HEK293 (cell line): ENCODE measurements around the gene PROSER3.

Experiments
- CTCF ChIA-PET: fragments of 350-600 bp; formaldehyde crosslinking; extraction: SDS; loops from one replicate; lab custom pipeline; 2021; ENCODE audit warnings: antibody characterized with exemption; lab: Yijun Ruan, JAX
- POLR2A ChIA-PET: fragments of 300-600 bp; formaldehyde crosslinking; extraction: SDS; loops from one replicate; lab custom pipeline; 2020; ENCODE audit warnings: antibody characterized with exemption, inconsistent platforms; lab: Yijun Ruan, JAX
- H3K27ac ChIP-seq: fragments of 200-500 bp; sonication (Bioruptor generic); 2 replicates; pipeline ENCODE4 v1.5.1; 2014; ENCODE audit warnings: low read depth, low read length, control low read depth, inconsistent platforms; ENCODE audit errors: extremely low read depth
- H3K36me3 ChIP-seq, 2 experiments: fragments of 200-500 bp in 1 of 2; sonication (Bioruptor generic) in 1 of 2; 1 replicate in 1 of 2; 2 replicates in 1 of 2; pipeline ENCODE4 v1.5.1; 2014 to 2017; ENCODE audit warnings: inconsistent platforms in 2 of 2, low read length in 2 of 2; ENCODE audit not compliant: control insufficient read depth in 2 of 2, insufficient read depth in 1 of 2
- H3K4me1 ChIP-seq: fragments of 200-500 bp; sonication (Bioruptor generic); 2 replicates; pipeline ENCODE4 v1.5.1; 2014; ENCODE audit warnings: mild to moderate bottlenecking, low read length, inconsistent platforms; ENCODE audit not compliant: control insufficient read depth, insufficient read depth
- H3K4me3 ChIP-seq: 2 replicates; pipeline ENCODE4 v1.5.1; 2011; ENCODE audit warnings: low read depth, mild to moderate bottlenecking, control low read depth, low read length, moderate library complexity
- H3K9me3 ChIP-seq: fragments of 200-500 bp; sonication (Bioruptor generic); 2 replicates; pipeline ENCODE4 v1.5.1; 2014; ENCODE audit warnings: low read depth, low read length, inconsistent platforms; ENCODE audit not compliant: control insufficient read depth, insufficient read depth
- GLIS1 ChIP-seq: fragments of 450-650 bp; formaldehyde crosslinking; IDR thresholded peaks from 2 replicates; pipeline ENCODE4 v1.5.1; 2016; ENCODE audit warnings: missing biosample characterization, missing genetic modification characterization
- KLF16 ChIP-seq: fragments of 450-650 bp; formaldehyde crosslinking; IDR thresholded peaks from 2 replicates; pipeline ENCODE4 v1.5.1; 2017; ENCODE audit warnings: missing biosample characterization, missing genetic modification characterization
- KLF8 ChIP-seq: fragments of 450-650 bp; formaldehyde crosslinking; IDR thresholded peaks from 2 replicates; pipeline ENCODE4 v1.5.1; 2016; ENCODE audit warnings: missing biosample characterization, missing genetic modification characterization
- SP2 ChIP-seq: fragments of 450-650 bp; formaldehyde crosslinking; IDR thresholded peaks from 2 replicates; pipeline ENCODE4 v1.5.1; 2016; ENCODE audit warnings: missing biosample characterization, missing genetic modification characterization
- SP3 ChIP-seq: fragments of 450-650 bp; formaldehyde crosslinking; IDR thresholded peaks from 2 replicates; pipeline ENCODE4 v1.5.1; 2016; ENCODE audit warnings: missing biosample characterization, missing genetic modification characterization
- ZBTB17 ChIP-seq: fragments of 450-650 bp; formaldehyde crosslinking; IDR thresholded peaks from 2 replicates; pipeline ENCODE4 v1.5.1; 2016; ENCODE audit warnings: missing biosample characterization, missing genetic modification characterization
- ZBTB20 ChIP-seq: fragments of 450-650 bp; formaldehyde crosslinking; IDR thresholded peaks from 2 replicates; pipeline ENCODE4 v1.5.1; 2016; ENCODE audit warnings: missing biosample characterization, missing genetic modification characterization
- ZBTB26 ChIP-seq: fragments of 450-650 bp; formaldehyde crosslinking; optimal IDR thresholded peaks from 2 replicates; pipeline ENCODE3; 2016; ENCODE audit warnings: missing biosample characterization, mild to moderate bottlenecking, missing genetic modification characterization
- ZBTB48 ChIP-seq: fragments of 450-650 bp; formaldehyde crosslinking; IDR thresholded peaks from 2 replicates; pipeline ENCODE4 v1.5.1; 2016; ENCODE audit warnings: missing biosample characterization, missing genetic modification characterization
- ZFHX2 ChIP-seq: fragments of 450-650 bp; formaldehyde crosslinking; conservative IDR thresholded peaks from 2 replicates; pipeline ENCODE4 v1.5.1; 2016; ENCODE audit warnings: missing biosample characterization, missing genetic modification characterization
- ZFP37 ChIP-seq: fragments of 450-650 bp; formaldehyde crosslinking; IDR thresholded peaks from 2 replicates; pipeline ENCODE4 v1.5.1; 2016; ENCODE audit warnings: missing biosample characterization, missing genetic modification characterization
- ZNF138 ChIP-seq: fragments of 450-650 bp; formaldehyde crosslinking; IDR thresholded peaks from 2 replicates; pipeline ENCODE4 v1.5.1; 2016; ENCODE audit warnings: missing biosample characterization, missing genetic modification characterization, borderline replicate concordance
- ZNF146 ChIP-seq: fragments of 450-650 bp; formaldehyde crosslinking; IDR thresholded peaks from 2 replicates; pipeline ENCODE4 v1.5.1; 2016; ENCODE audit warnings: missing biosample characterization, missing genetic modification characterization
- ZNF2 ChIP-seq: fragments of 450-650 bp; formaldehyde crosslinking; IDR thresholded peaks from 2 replicates; pipeline ENCODE4 v1.5.1; 2016; ENCODE audit warnings: missing biosample characterization, missing genetic modification characterization
- ZNF23 ChIP-seq: fragments of 450-650 bp; formaldehyde crosslinking; IDR thresholded peaks from 2 replicates; pipeline ENCODE4 v1.5.1; 2016; ENCODE audit warnings: missing biosample characterization, missing genetic modification characterization, borderline replicate concordance
- ZNF248 ChIP-seq: fragments of 450-650 bp; formaldehyde crosslinking; IDR thresholded peaks from 2 replicates; pipeline ENCODE4 v1.5.1; 2017; ENCODE audit warnings: missing biosample characterization, missing genetic modification characterization
- ZNF501 ChIP-seq: fragments of 450-650 bp; formaldehyde crosslinking; IDR thresholded peaks from 2 replicates; pipeline ENCODE4 v1.5.1; 2016; ENCODE audit warnings: missing biosample characterization, missing genetic modification characterization
- ZNF529 ChIP-seq: fragments of 450-650 bp; formaldehyde crosslinking; IDR thresholded peaks from 2 replicates; pipeline ENCODE4 v1.5.1; 2017; ENCODE audit warnings: missing genetic modification characterization, missing biosample characterization; ENCODE audit not compliant: insufficient replicate concordance
- ZNF561 ChIP-seq: fragments of 450-650 bp; IDR thresholded peaks from 2 replicates; pipeline ENCODE4 v1.5.1; 2018; ENCODE audit warnings: missing biosample characterization, missing genetic modification characterization, borderline replicate concordance
- ZNF571 ChIP-seq: fragments of 450-650 bp; formaldehyde crosslinking; IDR thresholded peaks from 2 replicates; pipeline ENCODE4 v1.5.0; 2017; ENCODE audit warnings: missing biosample characterization, missing genetic modification characterization
- ZNF658 ChIP-seq: fragments of 450-650 bp; formaldehyde crosslinking; IDR thresholded peaks from 2 replicates; pipeline ENCODE4; 2016; ENCODE audit warnings: missing biosample characterization, missing genetic modification characterization
- ZNF76 ChIP-seq: fragments of 450-650 bp; formaldehyde crosslinking; IDR thresholded peaks from 2 replicates; pipeline ENCODE4; 2016; ENCODE audit warnings: low read depth, missing biosample characterization, missing genetic modification characterization, borderline replicate concordance
- ZNF777 ChIP-seq: fragments of 450-650 bp; formaldehyde crosslinking; IDR thresholded peaks from 2 replicates; pipeline ENCODE4 v1.5.1; 2017; ENCODE audit warnings: missing biosample characterization, missing genetic modification characterization, borderline replicate concordance
- ZNF785 ChIP-seq: fragments of 450-650 bp; formaldehyde crosslinking; IDR thresholded peaks from 2 replicates; pipeline ENCODE4 v1.5.1; 2016; ENCODE audit warnings: missing biosample characterization, missing genetic modification characterization
- ZSCAN23 ChIP-seq: fragments of 450-650 bp; formaldehyde crosslinking; IDR thresholded peaks from 2 replicates; pipeline ENCODE4 v1.5.1; 2016; ENCODE audit warnings: missing biosample characterization, missing genetic modification characterization
- TF ChIP-seq, protein P1 (sequence below): fragments of 450-650 bp; formaldehyde crosslinking; IDR thresholded peaks from 2 replicates; pipeline ENCODE4 v1.5.1; 2016; ENCODE audit warnings: missing biosample characterization, missing genetic modification characterization, borderline replicate concordance

Gene PROSER3

GRCh38 chr19:35717665-35718344 lies 40.2 kb upstream of the PROSER3 start, which contains the start of gene KMT2B (continued):
- peak; percentile 99 for TF ChIP-seq GLIS1 (tag by site-specific recombination)
- no peak for TF ChIP-seq ZNF529 (tag by site-specific recombination)

DNA sequence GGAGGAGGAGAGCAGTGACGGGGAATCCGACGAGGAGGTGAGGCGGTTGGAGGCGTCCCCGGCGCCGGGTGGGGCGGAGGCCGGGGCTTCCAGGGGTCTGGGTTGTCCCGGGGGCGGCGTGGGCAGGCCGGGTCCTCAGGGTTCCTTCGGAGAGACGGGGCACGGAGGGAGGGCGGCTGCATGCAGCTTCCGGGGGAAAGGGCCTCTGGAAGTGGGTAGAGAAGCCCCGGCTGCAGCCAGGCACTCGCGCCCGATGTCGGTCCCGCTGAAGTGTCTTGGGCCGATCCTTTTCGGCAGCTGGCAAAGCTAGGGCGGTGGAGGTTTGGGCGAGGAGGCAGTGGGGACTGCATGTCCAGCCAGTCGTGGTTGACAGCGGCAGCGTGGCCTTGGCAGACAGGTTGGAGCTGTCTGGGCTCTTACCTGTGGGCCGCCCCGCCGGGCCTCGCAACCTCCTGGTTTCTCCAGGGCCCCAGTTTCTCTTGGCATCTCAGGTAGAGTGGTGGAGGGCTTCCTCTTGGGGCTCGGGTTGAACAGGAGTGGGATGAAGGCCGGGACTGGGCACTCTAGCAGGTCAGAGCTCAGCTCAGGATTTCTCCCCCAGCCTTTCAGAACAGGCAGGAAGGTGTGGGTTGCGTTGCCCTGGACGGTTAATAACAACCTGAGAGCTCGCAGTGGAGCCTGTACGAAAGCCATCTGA lies 39.5 kb upstream of the PROSER3 start:
- H3K4me1 ChIP-seq = peaks cover 23% of the 10 kb centered on the region
- no peaks in the 10 kb centered on the region for H3K9me3 ChIP-seq
- ChIA-PET POLR2A (interaction anchor here (0.7 to 2.3 kb wide), 9 partner anchors 9 to 106 kb away, joined by 3 to 24 read pairs (median 5); partner anchors contain the start of genes COX6B1, HAUS5, HSPB6 and LIN37), CTCF (interaction anchor here (0.5 to 1.3 kb wide), 9 partner anchors 10 to 214 kb away, joined by 3 to 12 read pairs (median 4); partner anchors contain the start of gene IGFLR1)
- H3K27ac ChIP-seq = peak overlapping the region; percentile 93
- peaks cover 40 to 42% of the 10 kb centered on the region in 2 experiments for H3K36me3 ChIP-seq
- H3K4me3 ChIP-seq = peak overlapping the region; percentile 65
- no peak for TF ChIP-seq ZNF658 (tag by site-specific recombination)
- TF ChIP-seq ZBTB17 (tag by site-specific recombination) = peak; percentile 46; the same call in 1 of the 2 replicates
- TF ChIP-seq ZNF23 (tag by site-specific recombination) = no peak
- peak; percentile 65 for TF ChIP-seq ZBTB26 (tag by site-specific recombination)
- TF ChIP-seq ZFP37 = peak; percentile 78
- peak; percentile 80 for TF ChIP-seq SP2 (tag by site-specific recombination)
- TF ChIP-seq, protein P1, sequence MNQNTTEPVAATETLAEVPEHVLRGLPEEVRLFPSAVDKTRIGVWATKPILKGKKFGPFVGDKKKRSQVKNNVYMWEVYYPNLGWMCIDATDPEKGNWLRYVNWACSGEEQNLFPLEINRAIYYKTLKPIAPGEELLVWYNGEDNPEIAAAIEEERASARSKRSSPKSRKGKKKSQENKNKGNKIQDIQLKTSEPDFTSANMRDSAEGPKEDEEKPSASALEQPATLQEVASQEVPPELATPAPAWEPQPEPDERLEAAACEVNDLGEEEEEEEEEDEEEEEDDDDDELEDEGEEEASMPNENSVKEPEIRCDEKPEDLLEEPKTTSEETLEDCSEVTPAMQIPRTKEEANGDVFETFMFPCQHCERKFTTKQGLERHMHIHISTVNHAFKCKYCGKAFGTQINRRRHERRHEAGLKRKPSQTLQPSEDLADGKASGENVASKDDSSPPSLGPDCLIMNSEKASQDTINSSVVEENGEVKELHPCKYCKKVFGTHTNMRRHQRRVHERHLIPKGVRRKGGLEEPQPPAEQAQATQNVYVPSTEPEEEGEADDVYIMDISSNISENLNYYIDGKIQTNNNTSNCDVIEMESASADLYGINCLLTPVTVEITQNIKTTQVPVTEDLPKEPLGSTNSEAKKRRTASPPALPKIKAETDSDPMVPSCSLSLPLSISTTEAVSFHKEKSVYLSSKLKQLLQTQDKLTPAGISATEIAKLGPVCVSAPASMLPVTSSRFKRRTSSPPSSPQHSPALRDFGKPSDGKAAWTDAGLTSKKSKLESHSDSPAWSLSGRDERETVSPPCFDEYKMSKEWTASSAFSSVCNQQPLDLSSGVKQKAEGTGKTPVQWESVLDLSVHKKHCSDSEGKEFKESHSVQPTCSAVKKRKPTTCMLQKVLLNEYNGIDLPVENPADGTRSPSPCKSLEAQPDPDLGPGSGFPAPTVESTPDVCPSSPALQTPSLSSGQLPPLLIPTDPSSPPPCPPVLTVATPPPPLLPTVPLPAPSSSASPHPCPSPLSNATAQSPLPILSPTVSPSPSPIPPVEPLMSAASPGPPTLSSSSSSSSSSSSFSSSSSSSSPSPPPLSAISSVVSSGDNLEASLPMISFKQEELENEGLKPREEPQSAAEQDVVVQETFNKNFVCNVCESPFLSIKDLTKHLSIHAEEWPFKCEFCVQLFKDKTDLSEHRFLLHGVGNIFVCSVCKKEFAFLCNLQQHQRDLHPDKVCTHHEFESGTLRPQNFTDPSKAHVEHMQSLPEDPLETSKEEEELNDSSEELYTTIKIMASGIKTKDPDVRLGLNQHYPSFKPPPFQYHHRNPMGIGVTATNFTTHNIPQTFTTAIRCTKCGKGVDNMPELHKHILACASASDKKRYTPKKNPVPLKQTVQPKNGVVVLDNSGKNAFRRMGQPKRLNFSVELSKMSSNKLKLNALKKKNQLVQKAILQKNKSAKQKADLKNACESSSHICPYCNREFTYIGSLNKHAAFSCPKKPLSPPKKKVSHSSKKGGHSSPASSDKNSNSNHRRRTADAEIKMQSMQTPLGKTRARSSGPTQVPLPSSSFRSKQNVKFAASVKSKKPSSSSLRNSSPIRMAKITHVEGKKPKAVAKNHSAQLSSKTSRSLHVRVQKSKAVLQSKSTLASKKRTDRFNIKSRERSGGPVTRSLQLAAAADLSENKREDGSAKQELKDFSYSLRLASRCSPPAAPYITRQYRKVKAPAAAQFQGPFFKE = no peak
- TF ChIP-seq ZNF248 (tag by site-specific recombination) = no peak
- TF ChIP-seq ZNF2 = peak; percentile 34; the same call in 1 of the 2 replicates
- TF ChIP-seq ZNF146 = 0 out of 2 replicates have a peak, but pooled peaks have one; percentile 25
- TF ChIP-seq ZNF785 = no peak
- TF ChIP-seq ZNF529 (tag by site-specific recombination) = no peak
- no peak for TF ChIP-seq ZNF561 (tag by site-specific recombination)
- TF ChIP-seq ZBTB48 (tag by site-specific recombination) = peak; percentile 22; the same call in 1 of the 2 replicates
- TF ChIP-seq ZSCAN23 = 0 out of 2 replicates have a peak, but pooled peaks have one; percentile 19
- peak; percentile 52; the same call in 1 of the 2 replicates for TF ChIP-seq ZNF76 (tag by site-specific recombination)
- TF ChIP-seq ZNF777 = no peak
- peak; percentile 98 for TF ChIP-seq ZBTB20 (tag by site-specific recombination)
- TF ChIP-seq ZFHX2 (tag by site-specific recombination) = peak; percentile 97
- no peak for TF ChIP-seq ZNF571 (tag by site-specific recombination)
- 0 out of 2 replicates have a peak, but pooled peaks have one; percentile 24 for TF ChIP-seq ZNF138
- TF ChIP-seq SP3 (tag by site-specific recombination) = peak; percentile 29
- TF ChIP-seq KLF16 = peak; percentile 58; the same call in 1 of the 2 replicates
- TF ChIP-seq KLF8 = peak; percentile 61
- peak; percentile 53; the same call in 1 of the 2 replicates for TF ChIP-seq ZNF501 (tag by site-specific recombination)
